SW480 (cell line): ENCODE results near the gene SCMH1.
"Not testable (repeated sequence)": the region's sequence is repeated elsewhere in the genome, so short reads cannot be mapped to it uniquely, and the experiment has no call there.

Experiments
- DNase-seq: peaks from one replicate; pipeline ENCODE4 v3.0.0-alpha.2; 2016; ENCODE audit warnings: low spot score

SCMH1 gene

DNA sequence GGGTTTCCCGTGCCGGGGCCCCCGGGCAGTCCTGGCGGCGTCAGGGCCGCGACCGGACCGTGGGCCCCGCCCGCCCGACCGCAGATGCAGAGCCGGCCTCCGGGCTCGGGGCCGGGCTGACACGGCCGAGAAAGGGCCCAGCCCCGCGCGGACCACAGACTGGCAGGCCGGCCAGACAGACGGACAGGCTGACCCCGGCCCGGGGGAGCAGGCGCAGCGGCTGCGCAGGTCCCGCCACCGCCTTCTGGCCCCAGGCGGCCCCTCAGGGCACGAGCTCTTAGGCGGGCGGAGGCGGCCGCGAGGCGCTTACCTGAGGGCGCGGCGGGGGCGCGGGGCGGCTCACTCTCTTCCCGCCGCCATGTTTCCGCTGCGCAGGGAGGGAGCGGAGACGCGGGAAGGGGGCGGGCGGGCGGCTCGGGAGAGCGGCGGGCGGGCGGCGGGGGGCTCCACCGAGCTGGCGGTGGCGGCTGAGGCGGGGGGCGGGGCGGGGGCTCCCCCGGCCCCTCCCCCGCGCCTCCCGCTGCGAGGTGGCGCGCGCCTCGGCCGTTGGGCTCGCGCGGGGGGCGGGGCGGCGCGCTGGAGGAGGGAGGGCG, at the start of gene SCMH1:
Gene SCMH1 (minus strand): TSS at position 558 of the 593 bp plus-strand sequence. CDS start 56,173 bp downstream, outside the sequence.
- DNase-seq, result peak; percentile 44

DNA sequence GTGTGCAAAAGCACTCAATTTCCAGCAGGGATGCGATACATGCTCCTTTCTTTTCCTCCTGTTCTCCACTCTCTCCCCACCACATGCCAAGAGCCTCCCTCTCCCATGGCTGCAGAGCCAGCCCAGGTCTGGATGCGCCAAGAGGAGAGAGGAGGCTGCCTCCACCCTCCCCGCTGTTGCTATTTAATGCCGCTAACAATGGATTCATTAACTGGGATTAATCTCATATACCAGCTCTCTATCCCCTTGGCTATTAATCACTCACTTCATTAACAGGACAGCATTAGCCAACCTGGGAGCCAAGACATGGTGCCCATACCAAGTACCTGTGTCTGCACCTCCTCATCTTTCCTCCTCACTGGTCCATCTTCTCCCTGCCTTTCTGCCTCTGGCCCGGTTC, 49.1 kb upstream of the SCMH1 start:
- no peak for DNase-seq

GRCh38 chr1:41289196-41289595, 47.1 kb upstream of the SCMH1 start:
- no peak for DNase-seq

DNA sequence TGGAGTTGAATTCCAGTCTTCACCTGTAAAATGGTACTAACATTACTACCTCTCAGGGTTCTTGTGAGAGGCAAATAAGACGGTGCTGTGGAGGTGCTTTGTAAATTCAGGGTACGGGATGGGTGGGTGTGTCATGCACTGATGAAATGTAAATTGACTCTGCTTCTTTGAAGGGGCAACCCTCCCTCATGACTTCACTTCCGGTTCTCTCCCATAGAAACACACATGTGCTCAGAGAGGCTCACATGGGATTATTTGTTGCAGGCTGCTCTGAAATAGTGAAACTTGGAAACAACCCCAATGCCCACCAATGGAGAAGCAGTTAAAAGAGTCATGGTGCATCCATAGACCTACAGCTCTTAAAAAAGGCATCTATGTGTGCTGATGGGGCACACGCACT, 44.9 kb upstream of the SCMH1 start:
- no peak for DNase-seq

- DNase-seq, result no peak
Measured at GRCh38 chr1:41286486-41286885, 44.4 kb upstream of the SCMH1 start.

DNA sequence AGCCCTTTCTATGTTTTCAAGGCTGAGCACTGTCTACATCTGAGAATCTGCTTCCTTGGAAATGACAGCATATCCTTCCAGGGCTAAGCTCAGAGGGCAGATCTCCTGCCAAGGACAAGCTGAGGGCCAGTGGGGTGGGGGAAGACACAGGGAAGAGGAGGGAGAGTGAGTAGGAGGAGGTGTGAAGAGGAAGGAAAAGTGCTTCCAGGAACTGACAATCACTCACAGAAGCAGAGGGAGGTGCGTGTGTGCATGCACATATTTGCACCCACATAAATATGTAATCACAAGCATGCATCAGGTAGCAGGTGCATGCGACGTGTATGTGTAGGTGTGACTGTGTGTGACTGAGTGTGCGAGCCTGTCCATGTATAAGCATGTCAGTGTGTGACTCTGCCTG, 43.7 kb upstream of the SCMH1 start:
- no peak for DNase-seq

GRCh38 chr1:41284121-41284520, 42.0 kb upstream of the SCMH1 start:
- DNase-seq, result no peak

DNA sequence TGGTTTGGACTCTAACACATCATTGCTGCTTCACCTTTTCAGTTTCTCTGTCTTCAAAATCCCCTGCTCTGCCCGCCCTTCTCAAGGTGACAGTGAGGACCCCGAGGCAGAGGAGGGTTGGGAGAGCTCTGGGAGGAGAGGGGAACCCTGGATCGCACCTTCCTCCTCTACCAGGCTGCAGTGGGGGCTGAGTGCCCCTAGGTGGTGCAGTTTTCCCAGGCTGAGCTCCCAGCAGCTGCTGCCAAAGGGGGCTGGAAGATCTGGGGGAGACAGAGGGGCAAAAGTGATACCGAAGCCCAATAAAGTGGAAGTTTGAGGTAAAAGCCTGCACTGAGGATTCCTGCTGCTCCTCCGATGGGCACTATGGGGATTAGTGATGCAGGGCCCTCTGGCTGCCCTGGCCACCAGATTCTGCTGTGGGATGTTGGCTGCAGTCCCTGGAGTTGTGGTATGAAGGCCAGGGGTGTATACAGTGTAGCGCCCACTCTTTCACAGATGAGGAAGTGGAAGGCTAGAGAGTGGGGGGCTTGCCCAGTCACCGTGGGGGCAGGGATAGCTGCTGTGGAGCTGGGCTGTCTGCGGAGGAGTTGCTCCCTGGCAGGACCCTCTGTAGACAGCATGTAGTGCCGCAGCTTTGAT, 40.7 kb upstream of the SCMH1 start:
- peak; percentile 18 for DNase-seq

DNA sequence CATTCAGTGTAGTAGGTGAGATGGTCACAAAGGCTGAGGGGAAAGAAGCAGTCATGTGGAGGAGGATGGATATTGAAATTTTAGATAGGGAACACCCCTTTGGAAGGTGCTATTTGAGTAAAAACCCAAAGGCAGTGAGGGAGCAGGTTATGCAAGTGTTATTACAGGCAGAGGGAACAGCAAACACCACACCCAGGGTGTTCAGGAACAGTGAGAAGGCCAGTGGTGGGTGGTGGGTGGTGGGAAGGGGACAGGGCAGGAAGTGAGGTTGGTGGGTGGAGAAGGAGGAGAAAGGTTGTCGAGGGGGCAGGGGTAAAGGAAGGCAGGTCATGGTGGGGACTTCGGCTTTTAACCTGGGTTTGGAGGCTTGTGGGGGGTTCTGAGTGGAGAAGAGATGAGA, 39.2 kb upstream of the SCMH1 start:
- no peak for DNase-seq

GRCh38 chr1:41280202-41281032, 38.3 kb upstream of the SCMH1 start:
- no peak for DNase-seq

GRCh38 chr1:41278076-41278475, 36.0 kb upstream of the SCMH1 start:
- DNase-seq, result no peak

GRCh38 chr1:41277371-41277975, 35.4 kb upstream of the SCMH1 start:
- DNase-seq, result no peak

- no peak for DNase-seq
Measured at GRCh38 chr1:41275831-41276230, 33.7 kb upstream of the SCMH1 start.

DNA sequence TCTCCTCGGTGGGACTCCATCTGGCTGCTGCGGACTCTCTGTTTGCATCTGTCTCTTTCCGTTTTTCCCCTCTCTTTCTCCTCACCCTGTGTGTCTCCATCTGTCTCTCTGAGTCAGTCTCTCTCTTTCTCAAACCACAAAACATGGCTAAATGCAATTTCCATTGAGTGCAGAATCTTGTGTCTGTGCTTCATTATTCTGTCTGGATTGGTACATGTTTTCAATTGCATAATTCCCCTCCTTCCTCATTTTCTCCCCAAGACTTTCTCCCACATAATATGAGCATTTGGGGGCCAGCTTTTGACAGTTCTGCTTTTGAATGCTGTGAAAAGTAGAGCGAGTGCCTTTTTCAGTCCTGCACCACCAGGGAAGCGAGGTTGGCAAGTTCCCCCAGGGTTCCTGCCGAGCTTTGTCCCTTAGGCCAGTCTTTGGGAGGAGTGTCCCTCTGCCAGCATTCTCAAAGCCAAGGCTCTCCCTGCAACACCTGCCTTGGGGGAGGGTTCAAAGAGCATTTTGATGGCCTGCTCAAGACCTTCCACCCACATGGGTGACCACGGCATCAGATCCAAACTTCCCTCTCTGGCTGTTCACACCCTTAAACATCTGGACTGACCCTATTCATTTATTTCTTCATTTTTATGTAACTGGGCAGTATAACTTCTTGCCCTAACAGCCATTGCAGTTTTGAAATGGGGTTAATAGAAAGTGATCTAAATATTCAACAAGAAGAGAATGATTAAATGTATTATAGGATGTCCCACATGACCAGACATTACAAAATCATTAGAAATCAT, 32.8 kb upstream of the SCMH1 start:
- no peak for DNase-seq

DNA sequence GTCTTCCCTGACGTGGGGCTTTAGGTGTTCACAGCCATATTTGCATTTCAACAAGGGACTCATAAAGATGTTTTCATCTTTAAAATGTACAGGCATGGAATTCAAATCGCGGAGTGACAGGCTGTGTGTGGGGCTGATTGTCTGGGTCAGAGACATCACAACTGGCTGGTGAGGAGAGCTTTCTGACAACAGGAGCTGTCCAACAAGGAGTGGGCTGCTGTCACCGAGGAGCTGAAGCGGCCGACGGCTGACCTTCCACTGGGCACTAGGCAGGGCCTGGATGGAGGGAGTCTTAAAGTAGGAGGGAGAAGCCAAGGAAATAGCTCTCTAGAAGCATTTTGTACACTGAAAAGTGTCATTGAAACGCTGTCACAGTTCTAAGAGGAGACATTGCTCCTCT, 30.5 kb upstream of the SCMH1 start:
- no peak for DNase-seq

GRCh38 chr1:41268154-41268770, 26.2 kb upstream of the SCMH1 start:
- peak; percentile 57 for DNase-seq

GRCh38 chr1:41261926-41262618, 20.0 kb upstream of the SCMH1 start:
- DNase-seq, result no peak

DNA sequence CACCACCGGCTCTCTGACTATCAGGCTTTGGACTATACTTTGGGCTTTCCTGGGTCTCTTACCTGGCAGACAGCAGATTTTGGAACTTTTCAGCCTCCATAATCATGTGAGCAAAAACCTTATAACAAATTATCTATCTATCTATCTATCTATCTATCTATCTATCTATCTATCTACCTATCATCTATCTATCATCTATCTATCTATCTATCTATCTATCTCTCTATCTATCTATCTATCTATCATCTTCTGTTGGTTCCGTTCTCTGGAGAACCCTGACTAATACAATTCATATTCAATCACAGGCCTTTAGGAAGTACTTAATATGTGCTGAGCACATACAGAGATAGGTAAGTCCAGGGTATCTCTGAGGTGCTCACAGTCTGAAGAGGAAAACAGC, 18.7 kb upstream of the SCMH1 start:
- DNase-seq, result no peak

GRCh38 chr1:41259221-41259620, 17.1 kb upstream of the SCMH1 start:
- no peak for DNase-seq

DNA sequence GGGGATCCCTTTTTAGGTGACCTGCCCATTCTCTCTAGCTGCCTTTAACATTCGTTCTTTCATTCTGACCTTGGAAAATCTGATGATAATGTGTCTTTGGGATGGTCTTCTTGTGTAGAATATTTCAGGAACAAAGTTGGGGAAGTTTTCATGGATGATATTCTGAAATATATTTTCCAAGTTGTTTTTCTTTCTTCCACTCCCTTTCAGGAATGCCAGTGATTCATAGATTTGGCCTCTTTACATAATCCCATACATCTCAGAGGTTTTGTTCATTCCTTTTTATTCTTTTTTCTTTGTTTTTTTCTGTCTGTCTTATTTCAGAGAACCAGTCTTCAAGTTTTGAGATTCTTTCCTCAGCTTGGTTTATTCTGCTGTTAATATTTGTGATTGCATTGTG, 13.9 kb upstream of the SCMH1 start:
- DNase-seq, result no peak

DNA sequence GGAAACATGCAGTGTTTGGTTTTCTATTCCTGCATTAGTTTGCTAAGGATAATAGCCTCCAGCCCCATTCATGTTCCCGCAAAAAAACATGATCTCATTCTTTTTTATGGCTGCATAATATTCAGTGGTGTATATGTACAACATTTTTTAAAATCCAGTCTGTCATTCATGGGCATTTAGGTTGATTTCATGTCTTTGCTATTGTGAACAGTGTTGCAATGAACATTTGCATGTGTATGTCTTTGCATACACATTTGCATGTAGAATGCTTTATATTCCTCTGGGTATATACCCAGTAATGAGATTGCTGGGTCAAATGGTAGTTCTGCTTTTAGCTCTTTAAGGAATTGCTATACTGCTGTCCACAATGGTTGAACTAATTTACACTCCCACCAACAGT, 9.0 kb upstream of the SCMH1 start:
- not testable (repeated sequence) for DNase-seq
